PC-9 (cell line): ENCODE measurements around the gene BMP4.

Experiments used
- CTCF ChIP-seq: fragments of 200-600 bp; sonication (generic); conservative IDR thresholded peaks from 2 replicates; pipeline ENCODE4 v1.6.1; 2017; ENCODE audit warnings: mixed run types, antibody characterized with exemption, mild to moderate bottlenecking, moderate library complexity
- EZH2 ChIP-seq: fragments of 200-600 bp; sonication (generic); IDR thresholded peaks from 2 replicates; pipeline ENCODE4 v1.8.0; 2017; ENCODE audit warnings: antibody characterized with exemption, low read depth

- TF ChIP-seq CTCF (no peak), EZH2 (no peak)
Observed at GRCh38 chr14:53921027-53921426, 35.6 kb downstream of the BMP4 start.
